Breast epithelium (tissue), 3 donors: Measurements from ENCODE around the gene DPY19L3.

Source experiments
- CTCF ChIP-seq, 3 donors: fragments of 450-650 bp; IDR thresholded peaks; one replicate each; pipeline ENCODE4 v1.5.1; 2016 to 2017; ENCODE audit warnings: antibody characterized with exemption in 3 of 3, mild to moderate bottlenecking in 3 of 3, moderate library complexity in 3 of 3
- POLR2A ChIP-seq: fragments of 450-650 bp; IDR thresholded peaks from one replicate; pipeline ENCODE4 v1.6.1; 2016; ENCODE audit warnings: antibody characterized with exemption, mild to moderate bottlenecking, moderate library complexity

GRCh38 chr19:32497391-32497790 lies 91.8 kb downstream of the DPY19L3 start:
- TF ChIP-seq CTCF (IDR thresholded peaks at IDR 0.05) (no peak), POLR2A (no peak)
